Spleen (tissue), 7 donors: ENCODE measurements around the gene AGFG2.

Experiments used
- CTCF ChIP-seq, 11 experiments: fragments of 200-600 bp in 7 of 11; fragments of 450-650 bp in 4 of 11; sonication (generic) in 4 of 11; IDR thresholded peaks in 8 of 11; conservative IDR thresholded peaks in 3 of 11; 1 replicate in 7 of 11; 2 replicates in 4 of 11; pipeline versions ENCODE4 v1.4.0 to v1.8.0; 2016 to 2021; ENCODE audit warnings: antibody characterized with exemption in 11 of 11, inconsistent platforms in 4 of 11, mild to moderate bottlenecking in 1 of 11
- POLR2AphosphoS5 ChIP-seq, 3 donors: sonication (generic); formaldehyde crosslinking; IDR thresholded peaks; one replicate each; pipeline ENCODE4 v1.5.1; 2017; ENCODE audit warnings: antibody characterized with exemption in 3 of 3
- donor health status: DM: no; HTN: no; CAD: no; lungs with moderate emphysema.
- donor health status: DM: no; HTN: no; CAD: no.
- donor health status: DM: no; HTN: no; CAD: no.

GRCh38 chr7:100576384-100576993 lies 37.5 kb downstream of the AGFG2 start:
- TF ChIP-seq CTCF (IDR thresholded peaks at IDR 0.05 in 8 of 11, conservative IDR thresholded peaks at IDR 0.05 in 3 of 11), result no peak
- no peak for TF ChIP-seq POLR2AphosphoS5 (IDR thresholded peaks at IDR 0.05)
